ENCODE data around the gene RPL9.

DNA sequence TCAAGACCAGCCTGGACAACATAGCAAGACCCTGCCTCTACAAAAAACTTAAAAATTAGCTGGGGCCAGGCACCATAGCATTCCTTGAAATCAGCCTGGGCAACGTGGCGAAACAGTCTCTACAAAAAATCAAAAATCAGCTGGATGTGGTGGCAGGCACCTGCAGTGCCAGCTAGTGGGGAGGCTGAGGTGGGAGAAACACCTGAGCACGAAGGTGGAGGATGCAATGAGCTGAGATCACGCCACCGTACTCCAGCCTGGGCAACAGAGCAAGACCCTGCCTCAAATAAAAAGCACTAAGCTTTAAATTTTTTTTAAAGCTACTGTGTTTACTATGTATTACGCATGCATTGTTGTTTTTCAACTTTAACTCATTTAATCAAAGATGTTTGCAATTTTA, 3.2 kb downstream of the RPL9 start:
- TF ChIP-seq CTCF (conservative IDR thresholded peaks at IDR 0.05; ENCODE audit: low read depth, low read length) (no peak), EZH2 (IDR thresholded peaks at IDR 0.05; ENCODE audit: borderline replicate concordance, low read depth, low read length, poor library complexity, severe bottlenecking) (no peak)
